Measurements from ENCODE around the gene AIFM1. TPM values are rescaled to one million over a fixed set of nuclear protein-coding genes. Genes with fewer than 3 reads are reported as not detected.

The AIFM1 gene
- total RNA-seq, 1 experiment from 2014 or later = 69.4 TPM

GRCh38 chrX:130136496-130136895 is 29.1 kb downstream of the AIFM1 start:
- no peak for DNase-seq (ENCODE audit: low spot score)
- POLR2A ChIA-PET (ENCODE audit: low non-redundant PET) = no interaction called here
- H3K27ac ChIP-seq (ENCODE audit: low read depth, low read length, poor library complexity, severe bottlenecking) = no peak overlapping the region
- peaks cover 21% of the 10 kb centered on the region for H3K36me3 ChIP-seq (ENCODE audit: insufficient read depth, low read length, poor library complexity, severe bottlenecking)
- H3K9me3 ChIP-seq (ENCODE audit: low read depth, low read length, poor library complexity, severe bottlenecking) = no peaks in the 10 kb centered on the region
- H3K27me3 ChIP-seq (replicated peaks; ENCODE audit: insufficient read depth, low read depth, low read length, poor library complexity) = no peaks in the 10 kb centered on the region
- intact Hi-C loops (cut with micrococcal nuclease; ENCODE audit: unreplicated experiment) = no loop called here
- no peaks in the 10 kb centered on the region for H3K4me1 ChIP-seq (ENCODE audit: insufficient read depth, low read length, poor library complexity, severe bottlenecking)
- no TSS peak for BruUV-seq (replicated peaks)
- TF ChIP-seq EZH2 (IDR thresholded peaks at IDR 0.05; ENCODE audit: borderline replicate concordance, low read depth, low read length, poor library complexity, severe bottlenecking) = no peak
- CTCF ChIA-PET = no interaction called here
- H3K4me3 ChIP-seq (ENCODE audit: low read depth, low read length, poor library complexity, severe bottlenecking) = no peak overlapping the region

DNA sequence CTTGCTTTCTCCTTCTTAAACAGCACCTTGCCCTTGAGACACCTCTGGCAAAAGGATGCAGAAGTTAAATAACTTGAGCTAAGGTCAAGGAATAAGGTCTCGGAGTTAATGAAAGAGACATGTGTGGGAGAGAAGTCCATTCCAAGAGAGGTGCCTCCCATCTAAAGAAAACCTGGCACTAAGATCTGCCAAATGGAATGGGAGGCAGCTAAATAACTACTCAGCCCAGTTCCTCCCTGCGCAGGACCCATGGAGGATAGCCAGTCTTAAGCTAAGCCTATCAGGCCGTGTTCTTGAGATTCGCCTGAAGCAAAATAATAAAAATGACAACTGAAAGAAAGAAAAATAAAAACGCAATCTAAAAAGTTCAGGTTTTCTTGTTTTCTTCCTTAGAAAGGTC is 34.7 kb downstream of the AIFM1 start:
- DNase-seq (ENCODE audit: low spot score) = no peak
- H3K9me3 ChIP-seq (ENCODE audit: low read depth, low read length, poor library complexity, severe bottlenecking) = no peaks in the 10 kb centered on the region
- no peaks in the 10 kb centered on the region for H3K27me3 ChIP-seq (replicated peaks; ENCODE audit: insufficient read depth, low read depth, low read length, poor library complexity)
- POLR2A ChIA-PET (ENCODE audit: low non-redundant PET) = no interaction called here
- no peak overlapping the region for H3K4me3 ChIP-seq (ENCODE audit: low read depth, low read length, poor library complexity, severe bottlenecking)
- peaks cover 10% of the 10 kb centered on the region for H3K36me3 ChIP-seq (ENCODE audit: insufficient read depth, low read length, poor library complexity, severe bottlenecking)
- no TSS peak for BruUV-seq (replicated peaks)
- intact Hi-C loops (cut with micrococcal nuclease; ENCODE audit: unreplicated experiment) = no loop called here
- CTCF ChIA-PET = no interaction called here
- TF ChIP-seq CTCF (conservative IDR thresholded peaks at IDR 0.05; ENCODE audit: low read depth, low read length) = no peak
- TF ChIP-seq EZH2 (IDR thresholded peaks at IDR 0.05; ENCODE audit: borderline replicate concordance, low read depth, low read length, poor library complexity, severe bottlenecking) = no peak
- H3K27ac ChIP-seq (ENCODE audit: low read depth, low read length, poor library complexity, severe bottlenecking) = no peak overlapping the region
- H3K4me1 ChIP-seq (ENCODE audit: insufficient read depth, low read length, poor library complexity, severe bottlenecking) = no peaks in the 10 kb centered on the region

GRCh38 chrX:130125091-130125874 is 40.4 kb downstream of the AIFM1 start:
- H3K9me3 ChIP-seq (ENCODE audit: low read depth, low read length, poor library complexity, severe bottlenecking) = no peaks in the 10 kb centered on the region
- ChIA-PET CTCF (no interaction called here), POLR2A (ENCODE audit: low non-redundant PET) (no interaction called here)
- no TSS peak for BruUV-seq (replicated peaks)
- no peak overlapping the region for H3K4me3 ChIP-seq (ENCODE audit: low read depth, low read length, poor library complexity, severe bottlenecking)
- no peak overlapping the region for H3K27ac ChIP-seq (ENCODE audit: low read depth, low read length, poor library complexity, severe bottlenecking)
- H3K36me3 ChIP-seq (ENCODE audit: insufficient read depth, low read length, poor library complexity, severe bottlenecking) = peaks cover 4% of the 10 kb centered on the region
- no peaks in the 10 kb centered on the region for H3K27me3 ChIP-seq (replicated peaks; ENCODE audit: insufficient read depth, low read depth, low read length, poor library complexity)
- no peak for TF ChIP-seq EZH2 (IDR thresholded peaks at IDR 0.05; ENCODE audit: borderline replicate concordance, low read depth, low read length, poor library complexity, severe bottlenecking)
- TF ChIP-seq CTCF (conservative IDR thresholded peaks at IDR 0.05; ENCODE audit: low read depth, low read length) = no peak
- intact Hi-C loops (cut with micrococcal nuclease; ENCODE audit: unreplicated experiment) = no loop called here
- DNase-seq (ENCODE audit: low spot score) = no peak
- no peaks in the 10 kb centered on the region for H3K4me1 ChIP-seq (ENCODE audit: insufficient read depth, low read length, poor library complexity, severe bottlenecking)

DNA sequence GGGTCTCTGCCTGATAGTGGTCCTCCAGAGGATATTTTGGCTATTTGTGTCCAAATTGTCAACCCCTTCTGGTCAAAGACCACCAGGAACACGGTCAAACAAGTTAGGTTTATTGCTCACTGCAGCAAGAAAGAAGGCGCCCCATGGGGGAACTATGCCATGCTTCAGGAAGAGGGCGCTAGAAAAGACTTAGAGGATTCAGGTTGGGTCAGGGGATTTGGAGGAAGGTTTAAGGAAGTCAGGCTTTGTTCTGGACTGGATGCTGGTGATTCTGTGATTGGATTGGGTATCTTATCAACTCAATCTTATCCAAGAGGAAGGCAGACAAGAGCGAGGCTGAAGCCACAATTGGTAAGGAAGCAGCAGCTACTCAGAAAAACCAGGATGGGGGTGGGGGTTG is 41.1 kb downstream of the AIFM1 start:
- no TSS peak for BruUV-seq (replicated peaks)
- H3K9me3 ChIP-seq (ENCODE audit: low read depth, low read length, poor library complexity, severe bottlenecking) = no peaks in the 10 kb centered on the region
- DNase-seq (ENCODE audit: low spot score) = no peak
- CTCF ChIA-PET = no interaction called here
- H3K27ac ChIP-seq (ENCODE audit: low read depth, low read length, poor library complexity, severe bottlenecking) = no peak overlapping the region
- no peaks in the 10 kb centered on the region for H3K4me1 ChIP-seq (ENCODE audit: insufficient read depth, low read length, poor library complexity, severe bottlenecking)
- no peaks in the 10 kb centered on the region for H3K27me3 ChIP-seq (replicated peaks; ENCODE audit: insufficient read depth, low read depth, low read length, poor library complexity)
- H3K4me3 ChIP-seq (ENCODE audit: low read depth, low read length, poor library complexity, severe bottlenecking) = no peak overlapping the region
- POLR2A ChIA-PET (ENCODE audit: low non-redundant PET) = no interaction called here
- intact Hi-C loops (cut with micrococcal nuclease; ENCODE audit: unreplicated experiment) = no loop called here
- peaks cover 4% of the 10 kb centered on the region for H3K36me3 ChIP-seq (ENCODE audit: insufficient read depth, low read length, poor library complexity, severe bottlenecking)
- no peak for TF ChIP-seq EZH2 (IDR thresholded peaks at IDR 0.05; ENCODE audit: borderline replicate concordance, low read depth, low read length, poor library complexity, severe bottlenecking)
- no peak for TF ChIP-seq CTCF (conservative IDR thresholded peaks at IDR 0.05; ENCODE audit: low read depth, low read length)
